ENCODE data around the gene MAPK7.

GRCh38 chr17:19374136-19374535 lies 4.2 kb upstream of the MAPK7 start:
- no peak for TF ChIP-seq CTCF (IDR thresholded peaks at IDR 0.05; ENCODE audit: extremely low read depth in 1 of 2, insufficient read depth in 1 of 2, low read depth in 1 of 2, low read length in 2 of 2)
- no peak for TF ChIP-seq POLR2A (IDR thresholded peaks at IDR 0.05; ENCODE audit: low read depth, low read length)
- no peak for TF ChIP-seq EZH2 (IDR thresholded peaks at IDR 0.05; ENCODE audit: borderline replicate concordance, low read depth, low read length, severe bottlenecking)
- no peak for TF ChIP-seq MAX (IDR thresholded peaks at IDR 0.05; ENCODE audit: insufficient read depth, insufficient read length)
- TF ChIP-seq POLR2AphosphoS5 (IDR thresholded peaks at IDR 0.05; ENCODE audit: insufficient read depth, low read depth, low read length): no peak
- no peak for TF ChIP-seq FOS (IDR thresholded peaks at IDR 0.05; ENCODE audit: borderline replicate concordance, insufficient read depth, low read length)
- no peak for TF ChIP-seq GATA2 (IDR thresholded peaks at IDR 0.05; ENCODE audit: insufficient read depth, insufficient read length, low read depth, low read length)
- TF ChIP-seq MYC (IDR thresholded peaks at IDR 0.05; ENCODE audit: low read depth, low read length): no peak
- no peak for TF ChIP-seq JUN (IDR thresholded peaks at IDR 0.05; ENCODE audit: borderline replicate concordance, insufficient read depth, insufficient read length, low read depth)

Data from endothelial cell of umbilical vein (primary cell).